GM23248 (cell line): ENCODE measurements around the gene TRIO.

Source experiments
- EZH2 ChIP-seq: fragments of 200-600 bp; sonication (generic); IDR thresholded peaks from 2 replicates; pipeline ENCODE4 v1.6.1; 2018; ENCODE audit warnings: antibody characterized with exemption, mild to moderate bottlenecking; ENCODE audit not compliant: insufficient read depth, poor library complexity, severe bottlenecking
- EZH2phosphoT487 ChIP-seq: fragments of 200-600 bp; sonication (generic); IDR thresholded peaks from 2 replicates; pipeline ENCODE4 v1.6.1; 2018; ENCODE audit warnings: antibody characterized with exemption, moderate library complexity, mild to moderate bottlenecking, low read depth; ENCODE audit not compliant: insufficient read depth

DNA sequence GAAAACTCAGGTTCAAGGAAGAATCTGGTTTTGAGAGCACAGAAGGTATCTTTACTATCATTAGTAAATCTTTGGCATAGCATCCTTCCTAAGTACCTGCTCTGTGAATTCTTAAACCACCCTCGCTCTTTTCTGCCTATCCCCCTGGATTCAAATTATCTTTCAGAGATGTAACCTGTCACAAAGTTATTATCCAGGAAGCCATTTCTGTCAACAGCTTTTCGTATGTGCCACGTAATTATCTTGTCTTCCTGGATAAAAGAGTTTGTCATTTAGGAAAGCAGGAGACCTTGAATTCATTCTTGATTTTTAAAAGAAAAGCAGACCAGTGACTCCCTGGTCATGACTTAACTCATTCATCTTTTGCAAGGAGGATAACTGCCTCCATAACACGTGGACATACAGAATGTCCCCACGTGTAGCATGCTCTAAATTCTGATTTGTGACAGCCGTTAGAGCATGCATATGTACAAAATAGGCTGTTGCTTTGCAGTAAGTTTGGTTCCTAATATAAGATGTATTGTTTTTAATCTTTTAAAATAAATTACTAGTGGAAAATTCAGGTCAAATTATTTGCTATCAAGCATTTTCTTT is 189.0 kb downstream of the TRIO start:
- TF ChIP-seq EZH2 (no peak), EZH2phosphoT487 (no peak)
